NCI-H1694 (cell line): Measurements from ENCODE around the gene C5orf22.

Source experiments
- DNase-seq: peaks from one replicate; lab custom pipeline; 2025; lab: John Stamatoyannopoulos, UW

C5orf22 gene

GRCh38 chr5:31604644-31605043 is 72.5 kb downstream of the C5orf22 start:
- no peak for DNase-seq
